GM06990 (cell line): ENCODE results near the gene STK39.

Experiments
- DNase-seq: peaks from one replicate; pipeline ENCODE4 v3.0.0-alpha.2; 2011; ENCODE audit not compliant: insufficient read length; ENCODE audit errors: extremely low read depth
- H3K27me3 ChIP-seq: replicated peaks from 2 replicates; pipeline ENCODE4 v1.6.0; 2011; ENCODE audit warnings: low read length; ENCODE audit not compliant: control insufficient read depth, insufficient read depth
- H3K36me3 ChIP-seq: 2 replicates; pipeline ENCODE4 v1.5.1; 2011; ENCODE audit warnings: low read length; ENCODE audit not compliant: control insufficient read depth, insufficient read depth
- H3K4me3 ChIP-seq: replicated peaks from 2 replicates; pipeline ENCODE4 v1.5.1; 2011; ENCODE audit warnings: low read depth, mild to moderate bottlenecking, control low read depth, low read length
- CTCF ChIP-seq: IDR thresholded peaks from 2 replicates; pipeline ENCODE4 v1.5.1; 2011; ENCODE audit warnings: low read length, control low read depth, mild to moderate bottlenecking, inconsistent platforms; ENCODE audit not compliant: insufficient read depth, poor library complexity, severe bottlenecking

Gene STK39

GRCh38 chr2:167987558-167987957, 259.8 kb downstream of the STK39 start:
- no peaks in the 10 kb centered on the region; the same call in 1 of the 2 replicates for H3K27me3 ChIP-seq
- H3K36me3 ChIP-seq = no peaks in the 10 kb centered on the region
- no peak for TF ChIP-seq CTCF
- DNase-seq = no peak
- no peak overlapping the region for H3K4me3 ChIP-seq

- H3K4me3 ChIP-seq = no peak overlapping the region
- TF ChIP-seq CTCF = no peak
- DNase-seq = no peak
These were observed 260.4 kb downstream of the STK39 start for GRCh38 chr2:167987026-167987425.

GRCh38 chr2:167986223-167986622, 261.2 kb downstream of the STK39 start:
- H3K36me3 ChIP-seq = no peaks in the 10 kb centered on the region
- no peaks in the 10 kb centered on the region; the same call in 1 of the 2 replicates for H3K27me3 ChIP-seq
- TF ChIP-seq CTCF = no peak
- H3K4me3 ChIP-seq = no peak overlapping the region
- DNase-seq = no peak

More at GRCh38 chr2:167987026-167987425, 260.4 kb downstream of the STK39 start:
- Histone ChIP-seq H3K27me3 (no peaks in the 10 kb centered on the region; the same call in 1 of the 2 replicates), H3K36me3 (no peaks in the 10 kb centered on the region)

GRCh38 chr2:167981945-167982344, 265.4 kb downstream of the STK39 start:
- no peaks in the 10 kb centered on the region; the same call in 1 of the 2 replicates for H3K27me3 ChIP-seq

GRCh38 chr2:167980439-167980838, 267.0 kb downstream of the STK39 start:
- no peak overlapping the region for H3K4me3 ChIP-seq
- no peaks in the 10 kb centered on the region; the same call in 1 of the 2 replicates for H3K27me3 ChIP-seq
- no peaks in the 10 kb centered on the region for H3K36me3 ChIP-seq
- TF ChIP-seq CTCF = no peak
- no peak for DNase-seq

More at GRCh38 chr2:167981945-167982344, 265.4 kb downstream of the STK39 start:
- H3K4me3 ChIP-seq = no peak overlapping the region
- TF ChIP-seq CTCF = no peak
- DNase-seq = no peak
- no peaks in the 10 kb centered on the region for H3K36me3 ChIP-seq

GRCh38 chr2:167972746-167973145, 274.6 kb downstream of the STK39 start:
- no peaks in the 10 kb centered on the region for H3K27me3 ChIP-seq
- DNase-seq = no peak
- TF ChIP-seq CTCF = no peak

More at GRCh38 chr2:167972746-167973145, 274.6 kb downstream of the STK39 start:
- H3K36me3 ChIP-seq = no peaks in the 10 kb centered on the region
- no peak overlapping the region for H3K4me3 ChIP-seq
